Head of caudate nucleus (tissue), 42 donors: ENCODE measurements around the gene NTRK2.

ENCODE experiments used
- DNase-seq, 42 donors: peaks; one replicate each; pipeline versions ENCODE4 v3.0.0 to v3.0.0-alpha.2; 2020 to 2021; ENCODE audit warnings: mixed read lengths in 7 of 42
- intact Hi-C: fragments of 100-400 bp; cut with DNase I; formaldehyde crosslinking; loops from one replicate; pipeline ENCODE4 v1.15.0; 2022

The NTRK2 gene

GRCh38 chr9:84759804-84760203 is 90.3 kb downstream of the NTRK2 start:
- intact Hi-C loops, result no loop called here
- DNase-seq, result no peak

DNA sequence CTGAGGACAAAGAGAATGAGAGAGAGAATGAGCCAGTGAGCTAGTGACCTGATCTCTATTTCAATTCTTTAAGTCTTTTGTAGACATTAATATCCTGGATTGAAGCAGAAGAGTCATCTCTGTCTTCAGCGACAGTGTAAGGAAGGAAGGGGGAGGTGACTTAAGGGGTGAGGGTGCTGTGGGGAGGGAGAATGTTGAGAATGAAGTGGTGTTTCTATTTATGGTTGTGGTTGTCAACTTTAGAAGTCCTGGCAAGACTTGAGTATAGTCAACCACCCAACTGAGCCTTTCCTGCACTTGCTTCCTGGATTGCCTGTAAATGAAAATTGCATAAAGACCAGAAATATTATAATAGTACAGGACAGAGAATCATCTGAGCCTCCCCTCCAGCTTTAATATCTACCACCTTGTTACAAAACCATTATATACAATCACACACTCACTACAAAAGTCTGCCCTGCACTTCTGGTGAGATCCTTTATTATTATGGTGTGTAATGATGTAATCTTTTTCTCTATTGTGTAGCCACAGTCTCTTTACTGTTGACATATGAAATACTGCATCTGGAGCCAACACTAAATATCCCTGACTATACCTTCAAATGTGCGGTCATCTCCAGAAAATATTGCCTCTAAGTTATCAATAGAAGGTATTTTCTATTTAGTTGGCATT is 91.7 kb downstream of the NTRK2 start:
- intact Hi-C loops, result no loop called here
- DNase-seq, result no peak

DNA sequence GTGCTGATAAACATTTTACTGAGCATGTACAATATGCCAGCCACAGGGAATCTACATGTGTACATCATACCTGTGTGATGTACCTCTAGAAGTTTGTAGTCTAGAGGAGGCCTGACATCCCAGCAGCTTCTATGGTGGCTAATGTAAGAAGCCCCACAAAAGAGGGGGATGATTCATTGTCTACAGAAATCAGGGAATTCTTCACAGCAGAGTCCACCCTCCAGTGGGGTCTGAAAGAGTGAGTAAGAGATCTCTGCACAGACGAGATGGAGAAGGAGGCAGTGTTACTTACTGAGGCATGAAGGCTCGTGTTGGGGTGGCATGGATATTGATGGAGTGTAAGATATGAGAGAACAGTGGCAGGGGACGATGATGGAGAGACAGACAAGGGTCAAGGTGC is 103.0 kb downstream of the NTRK2 start:
- no peak for DNase-seq
- intact Hi-C loops, result no loop called here

DNA sequence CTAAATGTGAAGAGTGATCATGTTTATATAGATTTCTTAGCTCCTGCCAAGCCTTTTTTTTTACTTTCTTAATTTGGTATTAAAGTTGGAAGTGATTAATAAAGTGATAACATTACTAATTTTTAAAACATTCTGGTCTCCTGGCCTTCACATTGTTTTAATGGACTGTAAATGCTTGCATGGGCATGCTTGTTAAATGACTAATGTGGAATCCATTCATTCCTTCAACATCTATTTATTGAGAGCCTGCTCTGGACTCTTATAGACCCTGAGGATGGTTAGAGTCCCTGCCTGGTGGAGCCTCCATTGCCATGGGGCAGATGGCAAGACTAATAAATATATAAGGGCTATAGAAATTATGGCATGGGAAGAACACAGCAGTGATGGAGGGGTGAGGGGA is 103.5 kb downstream of the NTRK2 start:
- intact Hi-C loops, result no loop called here
- no peak for DNase-seq

DNA sequence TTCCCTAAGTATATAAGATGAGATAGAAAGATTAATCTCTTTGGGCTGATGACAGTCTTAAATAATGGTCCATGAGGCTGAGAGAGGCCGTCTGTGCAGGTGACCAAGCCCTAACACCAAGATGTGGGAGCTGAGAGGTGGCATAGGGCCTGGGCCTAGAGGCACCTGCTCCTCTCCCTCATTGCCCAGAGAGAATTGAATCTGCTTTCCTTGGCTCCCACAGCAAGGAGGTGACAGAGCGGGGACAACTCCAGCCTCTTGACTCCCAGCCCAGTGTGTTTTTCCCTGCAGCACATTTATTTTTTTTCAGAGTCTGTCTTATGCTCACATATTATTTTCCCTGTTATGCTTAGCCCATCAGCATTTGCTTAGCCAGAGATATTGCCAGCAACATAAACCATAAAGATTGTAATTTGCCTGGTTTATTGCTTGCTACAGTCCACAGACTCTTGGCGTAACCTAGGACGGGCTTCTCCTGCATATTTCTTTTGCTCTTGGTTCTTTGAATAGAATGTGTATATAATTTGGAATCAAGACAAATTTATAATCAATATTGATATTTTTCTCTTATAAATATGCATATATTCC is 105.6 kb downstream of the NTRK2 start:
- intact Hi-C loops, result no loop called here
- DNase-seq, result no peak

DNA sequence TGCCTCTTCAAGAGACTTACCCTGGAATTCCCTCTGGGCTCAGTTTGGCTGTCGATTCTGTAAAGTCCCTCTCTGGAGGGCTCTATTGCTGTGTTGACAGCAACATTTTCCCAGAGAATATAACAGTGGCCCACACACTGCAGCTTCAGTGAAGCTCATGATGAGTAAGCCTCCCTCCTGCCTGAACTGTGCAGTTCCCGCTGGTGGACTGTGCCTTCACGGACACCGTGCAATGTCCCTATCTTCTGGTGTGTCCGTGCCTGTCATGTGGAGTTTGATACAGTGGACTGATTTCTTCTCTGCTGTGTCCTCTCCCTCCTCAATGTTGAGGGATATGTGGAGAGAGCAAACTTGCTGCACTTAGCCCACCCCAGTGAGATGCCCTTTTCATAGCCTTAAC is 109.0 kb downstream of the NTRK2 start:
- intact Hi-C loops, result no loop called here
- peak in 20 of 42 donors; percentile 8 to 71 (median 21) for DNase-seq

GRCh38 chr9:84779883-84780282 is 110.4 kb downstream of the NTRK2 start:
- no peak for DNase-seq
- intact Hi-C loops, result loop anchor here (10.0 kb wide), 1 partner anchor 85 kb away; no protein-coding TSS in a partner anchor

DNA sequence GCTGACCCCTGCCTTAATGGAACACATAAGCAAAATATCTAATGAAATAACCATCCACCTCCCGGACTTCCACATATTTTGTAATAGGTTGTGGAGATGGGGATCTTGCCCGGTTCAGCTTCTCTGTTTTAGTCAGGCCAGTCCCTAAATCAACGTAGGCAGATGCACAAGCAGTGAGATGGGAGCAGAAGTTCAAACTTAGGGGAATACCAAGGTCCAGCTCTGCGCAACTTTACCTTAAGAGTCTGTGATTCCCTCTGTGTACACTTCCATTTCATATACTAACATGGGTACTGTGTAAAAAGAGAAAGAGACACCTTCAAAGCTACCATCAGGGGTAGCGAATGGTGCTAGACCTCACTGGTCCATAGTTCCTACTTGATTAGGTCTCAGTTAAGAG is 110.9 kb downstream of the NTRK2 start:
- intact Hi-C loops, result loop anchor here (10.0 kb wide), 1 partner anchor 86 kb away; no protein-coding TSS in a partner anchor
- DNase-seq, result no peak

DNA sequence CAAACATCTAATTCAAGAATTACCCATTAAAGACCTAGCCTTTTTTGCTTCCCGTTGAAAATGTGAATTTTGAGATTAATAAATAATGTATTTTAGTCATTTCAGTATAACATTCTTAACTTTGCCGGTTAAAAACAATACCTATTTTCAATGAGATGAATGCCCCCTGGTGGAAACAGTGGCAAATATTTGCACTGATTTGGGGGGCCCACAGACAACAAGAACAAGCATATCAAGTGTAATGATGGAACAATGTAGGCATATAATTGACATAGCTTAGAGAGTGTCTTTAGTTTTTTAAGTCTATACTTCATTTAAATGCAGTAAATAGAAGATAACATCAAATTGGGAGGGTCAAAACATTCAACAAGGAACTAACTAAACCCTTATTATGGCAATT is 111.9 kb downstream of the NTRK2 start:
- intact Hi-C loops, result loop anchor here (10.0 kb wide), 1 partner anchor 87 kb away; no protein-coding TSS in a partner anchor
- peak in 17 of 42 donors; percentile 8 to 72 (median 25) for DNase-seq

- no peak for DNase-seq
- intact Hi-C loops, result loop anchor here (10.0 kb wide), 1 partner anchor 87 kb away; no protein-coding TSS in a partner anchor
Measured at GRCh38 chr9:84781931-84782866, 112.7 kb downstream of the NTRK2 start.

DNA sequence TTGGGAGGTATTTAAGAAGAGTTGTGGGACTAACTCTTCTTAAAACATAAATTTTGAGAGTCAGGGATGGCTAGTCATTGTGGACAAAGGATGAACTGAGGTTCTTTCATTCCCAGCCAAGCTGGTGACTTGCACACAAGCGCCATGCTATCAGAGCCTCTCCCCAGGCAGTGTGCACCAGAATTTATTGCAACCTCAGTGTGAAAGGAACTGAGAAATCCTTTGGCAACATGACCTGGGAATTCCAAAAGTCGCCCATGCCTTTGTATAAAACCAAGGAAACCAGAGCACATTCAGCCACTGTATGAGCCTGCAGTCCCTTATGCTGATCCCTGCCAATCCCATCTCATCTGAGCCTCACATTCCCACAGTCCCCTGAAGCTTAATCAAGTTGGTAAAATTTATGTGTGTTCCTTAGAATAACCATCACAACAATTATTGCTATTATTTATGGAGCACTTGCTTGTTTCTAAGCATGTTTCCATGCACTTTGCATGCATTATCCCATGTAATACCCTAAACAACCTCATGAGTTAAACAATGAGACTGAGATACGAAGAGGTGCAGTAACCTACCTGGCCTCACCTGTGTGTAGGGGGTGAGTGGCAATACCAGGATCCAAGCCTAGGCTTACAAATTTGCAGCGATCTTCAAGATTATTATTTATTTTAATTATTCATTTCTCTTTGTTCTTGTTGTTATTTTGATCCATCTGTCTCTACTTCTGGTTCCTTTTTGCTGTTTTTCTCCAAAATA is 116.4 kb downstream of the NTRK2 start:
- DNase-seq, result peak in 7 of 42 donors; percentile 7 to 49 (median 16)
- intact Hi-C loops, result loop anchor here (10.0 kb wide), 1 partner anchor 91 kb away; no protein-coding TSS in a partner anchor

- intact Hi-C loops, result loop anchor here (10.0 kb wide), 1 partner anchor 94 kb away; no protein-coding TSS in a partner anchor
- DNase-seq, result no peak
Measured at GRCh38 chr9:84788803-84789462, 119.4 kb downstream of the NTRK2 start.

GRCh38 chr9:84789463-84789830 is 119.9 kb downstream of the NTRK2 start:
- intact Hi-C loops, result loop anchor here (10.0 kb wide), 1 partner anchor 95 kb away; no protein-coding TSS in a partner anchor
- DNase-seq, result no peak

GRCh38 chr9:84791643-84792042 is 122.1 kb downstream of the NTRK2 start:
- intact Hi-C loops, result no loop called here
- DNase-seq, result no peak

GRCh38 chr9:84793251-84793650 is 123.7 kb downstream of the NTRK2 start:
- no peak for DNase-seq
- intact Hi-C loops, result no loop called here

GRCh38 chr9:84794981-84795637 is 125.6 kb downstream of the NTRK2 start:
- intact Hi-C loops, result no loop called here
- peak in 7 of 42 donors; percentile 11 to 50 (median 23) for DNase-seq

- DNase-seq, result no peak
- intact Hi-C loops, result no loop called here
Measured at GRCh38 chr9:84796404-84796803, 126.9 kb downstream of the NTRK2 start.

- DNase-seq, result no peak
- intact Hi-C loops, result no loop called here
Measured at GRCh38 chr9:84799251-84799650, 129.7 kb downstream of the NTRK2 start.
